Jurkat, Clone E6-1 (cell line): ENCODE measurements around the gene RCAN3. TPM values are rescaled to one million over a fixed set of nuclear protein-coding genes. Genes with fewer than 3 reads are reported as not detected.
"Not testable (repeated sequence)": the region's sequence is repeated elsewhere in the genome, so short reads cannot be mapped to it uniquely, and the experiment has no call there.

Experiments
- DNase-seq: peaks from one replicate; pipeline ENCODE4 v3.0.0-alpha.2; 2011; ENCODE audit warnings: low read depth, low spot score
- H3K4me3 ChIP-seq: 2 replicates; pipeline ENCODE4 v1.5.1; 2011; ENCODE audit warnings: mild to moderate bottlenecking, low read length, control low read depth, moderate library complexity
- polyA plus RNA-seq: library from polyadenylated mRNA; unstranded; fragments of >200 nt; gene quantifications from one replicate; pipeline ENCODE4 v1.2.1, GENCODE V29; 2012; ENCODE audit warnings: missing spikeins; ENCODE audit not compliant: insufficient read length, insufficient read depth

RCAN3 gene
- 10.6 TPM for polyA plus RNA-seq

DNA sequence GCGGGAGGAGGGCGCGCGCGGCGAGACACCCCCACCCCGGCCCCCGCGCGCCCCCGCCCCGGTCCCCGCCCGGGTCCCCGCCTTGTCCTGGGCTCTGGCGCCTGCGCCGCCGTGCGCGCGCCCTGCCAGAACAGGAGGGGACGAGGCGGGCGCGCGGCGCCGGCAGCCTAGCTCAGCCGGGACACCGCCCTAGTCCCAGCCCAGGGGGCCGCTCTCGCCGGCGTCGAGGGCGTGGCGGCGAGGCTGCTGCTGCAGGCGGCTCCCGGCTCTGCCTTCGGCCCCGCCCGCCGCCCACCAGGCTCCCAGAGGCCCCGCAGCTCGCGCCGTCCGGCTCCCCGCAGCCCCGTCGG is at the start of gene RCAN3:
RCAN3 (plus strand) TSS at position 128 of the 350 bp plus-strand sequence. CDS start 11,537 bp downstream, outside the sequence.
- H3K4me3 ChIP-seq, result peak within 1 kb of the TSS; percentile 86
- DNase-seq, result peak; percentile 88

DNA sequence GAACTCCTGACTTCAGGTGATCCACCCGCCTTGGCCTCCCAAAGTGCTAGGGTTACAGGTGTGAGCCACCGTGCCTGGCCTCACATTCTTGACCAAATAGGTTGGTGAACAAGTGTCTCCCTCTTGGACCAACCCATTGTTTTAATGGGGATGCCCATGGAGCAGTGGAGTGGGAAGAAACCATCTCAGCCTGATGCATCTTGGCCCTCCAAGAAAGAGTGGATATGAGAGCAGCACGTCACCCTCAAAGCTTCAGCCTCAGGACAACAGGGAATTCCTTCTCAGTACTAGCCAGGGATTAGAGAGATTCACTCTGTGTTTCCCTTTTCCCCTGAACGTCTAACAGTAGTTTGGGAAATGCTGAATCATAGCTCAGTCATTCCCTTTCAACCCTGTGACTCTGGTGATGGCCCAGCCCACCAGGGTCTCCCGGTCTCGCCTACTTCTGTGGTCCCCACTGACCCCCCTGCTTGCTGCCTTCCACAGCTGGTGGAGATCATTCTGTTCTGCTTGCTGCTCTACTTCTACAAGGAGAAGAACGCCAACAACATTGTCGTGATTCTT is 49.6 kb upstream of the RCAN3 start:
- no peak for DNase-seq
- no peak overlapping the region for H3K4me3 ChIP-seq

GRCh38 chr1:24454673-24455072 is 48.0 kb upstream of the RCAN3 start:
- DNase-seq, result no peak
- no peak overlapping the region for H3K4me3 ChIP-seq

GRCh38 chr1:24455272-24455671 is 47.4 kb upstream of the RCAN3 start:
- no peak for DNase-seq
- no peak overlapping the region for H3K4me3 ChIP-seq

GRCh38 chr1:24457866-24458265 is 44.8 kb upstream of the RCAN3 start:
- no peak overlapping the region for H3K4me3 ChIP-seq
- DNase-seq, result no peak

- DNase-seq, result no peak
- no peak overlapping the region for H3K4me3 ChIP-seq
Measured at GRCh38 chr1:24459551-24460266, 42.9 kb upstream of the RCAN3 start.

- not testable (repeated sequence) for H3K4me3 ChIP-seq, DNase-seq
Measured at GRCh38 chr1:24462128-24462527, 40.5 kb upstream of the RCAN3 start.

DNA sequence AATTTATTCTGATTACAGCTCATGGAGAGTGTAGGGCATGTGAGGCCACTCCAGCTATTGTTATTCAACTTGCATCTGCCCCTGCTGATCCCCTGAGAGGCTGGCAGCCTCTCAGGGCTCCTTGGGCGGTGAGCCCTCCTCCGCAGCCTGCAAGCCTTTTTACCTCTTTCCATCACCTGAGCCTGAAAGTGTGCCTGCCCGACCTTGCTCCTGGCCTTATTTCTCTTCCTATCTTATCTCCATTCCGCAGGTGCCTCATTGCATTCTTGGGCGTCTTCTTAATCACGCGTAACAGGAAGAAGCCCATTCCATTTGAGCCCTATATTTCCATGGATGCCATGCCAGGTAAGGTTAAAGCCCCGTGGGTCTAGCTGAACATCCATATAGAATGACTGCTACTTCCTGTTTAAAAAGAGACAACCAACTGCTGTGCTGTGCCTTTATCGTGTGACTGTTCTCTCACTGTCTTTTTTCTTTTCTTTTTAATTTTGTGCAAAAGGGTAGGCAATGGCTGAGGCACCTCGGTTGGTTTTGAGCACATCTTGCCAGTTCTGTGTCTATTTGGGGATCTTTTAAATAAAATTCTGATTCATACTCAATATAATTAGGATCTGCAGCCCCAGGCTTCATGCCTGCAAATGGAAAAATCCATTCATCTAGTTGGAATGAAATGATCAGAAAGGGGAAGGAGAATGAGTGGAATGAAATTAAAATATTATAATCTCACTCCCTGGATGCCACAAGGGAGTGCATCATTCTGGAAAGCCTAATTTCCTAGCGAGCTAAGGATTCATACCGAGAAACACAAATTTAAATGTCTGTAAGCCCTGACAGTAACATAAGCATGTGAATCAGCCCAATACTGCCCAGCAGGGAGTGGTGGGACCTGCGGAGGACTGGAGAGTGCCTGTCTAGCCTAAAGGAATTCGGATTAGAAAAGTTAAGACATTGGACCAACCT is 38.6 kb upstream of the RCAN3 start:
- DNase-seq, result no peak
- H3K4me3 ChIP-seq, result no peak overlapping the region

GRCh38 chr1:24465099-24465498 is 37.5 kb upstream of the RCAN3 start:
- H3K4me3 ChIP-seq, result no peak overlapping the region
- no peak for DNase-seq

DNA sequence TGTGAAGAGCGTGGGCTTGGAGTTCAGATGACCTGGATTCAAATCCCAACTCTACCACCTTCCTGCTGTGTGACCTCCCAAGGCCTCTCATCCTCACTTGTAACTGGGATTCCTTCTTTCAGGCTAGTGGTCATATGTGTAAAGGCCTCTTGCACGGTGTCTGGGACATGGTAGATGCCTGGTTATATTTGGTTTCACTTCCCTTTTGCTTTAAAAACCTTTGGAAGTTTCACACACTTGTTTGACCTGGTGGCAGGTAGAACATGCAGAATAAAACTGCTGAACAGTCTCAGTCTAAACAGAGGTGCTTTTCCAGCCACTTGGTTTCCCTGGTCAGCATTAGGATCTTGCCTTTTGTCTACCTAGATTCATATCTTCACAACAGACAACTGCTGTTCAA is 37.0 kb upstream of the RCAN3 start:
- no peak for DNase-seq
- H3K4me3 ChIP-seq, result no peak overlapping the region

- DNase-seq, result no peak
- H3K4me3 ChIP-seq, result no peak overlapping the region
Measured at GRCh38 chr1:24468685-24469316, 33.8 kb upstream of the RCAN3 start.

DNA sequence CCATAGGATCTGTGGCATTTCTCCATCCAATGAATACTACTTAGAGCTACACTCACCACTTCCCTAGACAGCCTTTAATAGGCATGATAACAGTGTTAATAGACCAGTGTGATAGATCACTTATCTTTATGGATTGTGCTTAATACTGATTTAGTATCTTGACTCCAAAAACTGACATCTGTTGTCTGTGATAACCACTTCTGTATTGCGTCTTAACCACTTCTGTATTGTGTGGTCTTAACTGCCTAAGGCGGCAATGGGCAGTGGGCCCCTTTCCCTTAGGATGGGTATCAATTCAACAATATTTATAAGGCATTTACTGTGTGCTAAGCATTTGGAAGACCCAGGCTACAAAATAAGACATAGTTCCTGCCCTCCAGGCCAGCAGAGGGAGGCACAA is 32.0 kb upstream of the RCAN3 start:
- no peak overlapping the region for H3K4me3 ChIP-seq
- no peak for DNase-seq

DNA sequence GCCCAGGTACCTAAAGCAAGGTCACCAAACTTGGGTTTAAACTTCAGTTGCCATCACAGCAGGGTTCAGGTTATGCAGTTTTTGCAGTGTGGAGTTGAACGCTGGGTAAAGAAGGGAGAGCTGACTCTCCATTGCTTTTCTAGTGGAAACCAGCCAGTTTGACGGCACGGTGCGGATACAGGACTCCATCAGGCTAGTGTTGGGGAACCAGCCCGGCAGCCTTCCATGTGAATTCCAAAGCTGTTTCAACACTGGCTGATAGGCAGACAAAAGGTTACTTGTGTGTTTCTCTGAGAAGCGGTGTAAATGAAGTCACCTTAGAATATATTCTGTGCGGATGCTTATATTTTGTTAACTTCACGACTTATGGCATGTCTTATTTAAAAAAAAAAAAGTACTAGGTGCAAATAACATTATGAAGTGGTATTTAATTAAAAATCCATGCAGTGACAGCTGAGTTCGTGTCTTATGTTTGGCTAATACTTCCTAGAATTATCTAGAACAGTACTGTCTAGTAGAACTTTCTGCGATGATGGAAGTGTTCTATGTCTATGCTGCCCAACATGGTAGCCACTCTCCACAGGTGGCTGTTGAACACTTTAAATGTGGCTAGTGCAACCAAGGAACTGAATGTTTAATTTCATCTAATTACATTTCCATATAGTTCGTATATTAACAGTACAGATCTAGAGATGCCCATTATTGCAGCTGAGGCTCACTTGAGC is 29.9 kb upstream of the RCAN3 start:
- no peak for DNase-seq

DNA sequence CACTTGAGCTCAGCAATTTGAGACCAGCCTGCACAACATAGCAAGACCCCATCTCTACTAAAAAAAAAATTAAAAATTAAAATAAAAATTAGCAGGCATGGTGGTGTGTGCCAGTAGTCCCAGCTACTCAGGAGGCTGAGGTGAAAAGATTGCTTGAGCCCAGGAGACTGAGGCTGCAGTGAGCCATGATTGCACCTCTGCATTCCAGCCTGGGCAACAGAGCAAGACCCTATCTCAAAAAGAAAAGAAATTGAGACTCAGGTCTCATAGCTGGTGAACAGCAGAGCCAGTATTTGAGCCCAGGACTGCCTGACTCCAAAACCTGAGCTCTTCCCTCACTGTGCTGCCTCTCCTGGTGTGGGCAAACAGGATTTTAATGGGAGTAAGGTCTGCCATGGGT is 28.4 kb upstream of the RCAN3 start:
- H3K4me3 ChIP-seq, result no peak overlapping the region
- no peak for DNase-seq

More for the DNA sequence above, 29.9 kb upstream of the RCAN3 start:
- no peak overlapping the region for H3K4me3 ChIP-seq

- peak; percentile 57 for DNase-seq
- H3K4me3 ChIP-seq, result no peak overlapping the region
Measured at GRCh38 chr1:24475700-24476099, 26.9 kb upstream of the RCAN3 start.

GRCh38 chr1:24476571-24476970 is 26.1 kb upstream of the RCAN3 start:
- DNase-seq, result no peak
- H3K4me3 ChIP-seq, result no peak overlapping the region

GRCh38 chr1:24477309-24477708 is 25.3 kb upstream of the RCAN3 start:
- no peak for DNase-seq

DNA sequence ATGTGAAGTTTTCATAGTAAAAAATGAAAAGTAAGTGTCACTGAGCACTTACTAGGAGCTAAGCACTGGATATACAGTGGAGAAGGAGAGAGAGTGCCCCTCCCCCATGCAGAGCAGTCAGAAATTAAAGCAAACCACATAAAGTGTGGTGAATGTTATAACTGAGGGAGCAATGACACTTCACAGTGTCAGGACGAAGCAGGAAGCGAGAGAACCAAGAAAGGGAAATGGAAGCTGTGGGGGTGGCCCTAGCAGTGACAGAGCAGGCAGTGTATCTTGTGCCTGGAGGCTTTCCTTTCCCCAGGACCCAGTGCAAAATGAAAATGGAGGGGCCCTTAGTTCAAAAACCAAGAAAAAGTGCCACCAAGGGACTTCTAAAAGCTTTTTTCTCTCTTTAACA is 21.5 kb upstream of the RCAN3 start:
- DNase-seq, result peak; percentile 94
- H3K4me3 ChIP-seq, result peak overlapping the region; percentile 20

More at GRCh38 chr1:24477309-24477708, 25.3 kb upstream of the RCAN3 start:
- no peak overlapping the region for H3K4me3 ChIP-seq
